ENCODE results near the gene PRCD. TPM values are rescaled to one million over a fixed set of nuclear protein-coding genes. Genes with fewer than 3 reads are reported as not detected.

The PRCD gene
- total RNA-seq, 8 experiments from 2014 or later: 0.97 to 9.9 (median 4.1) TPM

DNA sequence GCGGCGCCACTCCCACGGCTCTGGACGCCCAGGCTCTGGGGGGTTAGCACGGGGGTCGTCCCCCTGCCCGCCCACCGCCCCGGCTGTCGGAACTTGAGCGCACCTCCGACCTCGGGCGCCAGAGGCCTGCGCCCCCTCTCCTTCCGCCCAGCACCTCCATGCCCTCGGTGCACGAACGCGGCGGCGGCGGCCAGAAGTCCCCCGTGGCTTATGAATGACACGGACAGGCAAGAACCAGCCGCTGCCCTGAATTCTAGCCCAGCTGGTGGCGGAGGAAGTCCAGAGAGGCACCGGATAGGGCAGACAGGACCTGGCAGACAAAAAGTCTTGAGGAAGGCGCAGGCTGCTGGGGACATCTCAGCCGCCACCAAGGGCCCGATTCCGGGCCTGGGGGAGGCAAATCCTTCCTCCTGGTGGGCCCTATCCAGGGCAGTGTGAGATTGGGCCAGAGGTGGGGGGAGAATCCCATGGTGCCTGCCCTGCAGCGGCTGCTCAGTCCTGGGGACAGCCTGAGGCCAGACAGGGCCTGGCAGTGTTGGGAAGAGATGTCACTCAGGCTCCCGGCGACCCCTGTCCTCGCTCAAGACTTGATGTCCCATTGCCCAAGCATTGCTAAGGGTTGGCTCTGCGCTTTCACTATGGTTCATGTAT is 1.4 kb upstream of the PRCD start:
- peak in 3 of 8 experiments; percentile 1 to 3 (median 2) for ATAC-seq (replicated peaks in 6 of 8)
- in situ Hi-C loops (cut with MboI; ENCODE audit: low pct_unique_long_range_greater_than_20kb in 2 of 9, low sequenced_read_pairs in 9 of 9, unreplicated experiment in 9 of 9): loop anchor here in 2 of 9 experiments (25.0 kb wide), 1 partner anchor 174 kb away; the partner anchor contains the start of gene MXRA7 (in 2 of the 2)
- Histone ChIP-seq H3K27ac (no peak overlapping the region), H3K4me1 (replicated peaks in 1 of 2) (peaks cover 29 to 32% of the 10 kb centered on the region in 2 donors), H3K4me3 (peak overlapping the region; percentile 32 to 49 (median 33))
- 23 to 71% (median 50%) methylated on average over 4 to 6 of the region's 37 CpGs; no CpG with 5 or more reads in 7 of the 10 experiments for WGBS, 10 experiments

DNA sequence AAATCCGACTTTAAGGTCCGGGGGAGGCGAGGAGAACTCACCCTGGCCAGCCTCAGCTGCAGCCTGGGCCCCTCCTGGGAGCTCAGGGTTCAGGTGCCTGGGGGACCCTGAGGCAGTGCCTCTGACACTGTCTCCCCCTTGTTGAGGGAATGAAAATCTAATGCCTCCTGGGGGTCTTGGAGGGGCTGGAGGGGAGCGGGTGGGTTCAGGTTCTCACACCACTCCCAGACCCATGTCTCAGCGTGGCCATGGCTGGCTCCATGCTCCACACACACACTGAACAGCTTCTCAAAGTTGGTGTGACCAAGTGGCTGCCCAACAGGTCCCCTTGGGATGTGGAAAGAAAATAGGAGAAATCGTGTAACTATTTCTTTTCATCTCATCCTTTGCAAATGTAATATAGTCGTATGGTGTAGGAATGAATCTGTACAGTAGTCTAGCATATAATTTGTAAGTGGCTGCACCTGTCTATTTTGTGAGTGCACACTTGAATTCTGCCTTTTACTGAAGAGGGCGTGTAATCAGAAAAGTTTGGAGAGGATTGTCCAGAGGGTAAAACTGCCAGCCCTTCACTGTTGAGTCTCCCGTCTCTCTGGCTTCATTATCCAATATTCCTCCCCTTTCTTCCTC is 788 bp upstream of the PRCD start:
- 40 to 100% (median 83%) methylated on average over 2 to 4 of the region's 9 CpGs; no CpG with 5 or more reads in 3 of the 10 experiments for WGBS, 10 experiments

DNA sequence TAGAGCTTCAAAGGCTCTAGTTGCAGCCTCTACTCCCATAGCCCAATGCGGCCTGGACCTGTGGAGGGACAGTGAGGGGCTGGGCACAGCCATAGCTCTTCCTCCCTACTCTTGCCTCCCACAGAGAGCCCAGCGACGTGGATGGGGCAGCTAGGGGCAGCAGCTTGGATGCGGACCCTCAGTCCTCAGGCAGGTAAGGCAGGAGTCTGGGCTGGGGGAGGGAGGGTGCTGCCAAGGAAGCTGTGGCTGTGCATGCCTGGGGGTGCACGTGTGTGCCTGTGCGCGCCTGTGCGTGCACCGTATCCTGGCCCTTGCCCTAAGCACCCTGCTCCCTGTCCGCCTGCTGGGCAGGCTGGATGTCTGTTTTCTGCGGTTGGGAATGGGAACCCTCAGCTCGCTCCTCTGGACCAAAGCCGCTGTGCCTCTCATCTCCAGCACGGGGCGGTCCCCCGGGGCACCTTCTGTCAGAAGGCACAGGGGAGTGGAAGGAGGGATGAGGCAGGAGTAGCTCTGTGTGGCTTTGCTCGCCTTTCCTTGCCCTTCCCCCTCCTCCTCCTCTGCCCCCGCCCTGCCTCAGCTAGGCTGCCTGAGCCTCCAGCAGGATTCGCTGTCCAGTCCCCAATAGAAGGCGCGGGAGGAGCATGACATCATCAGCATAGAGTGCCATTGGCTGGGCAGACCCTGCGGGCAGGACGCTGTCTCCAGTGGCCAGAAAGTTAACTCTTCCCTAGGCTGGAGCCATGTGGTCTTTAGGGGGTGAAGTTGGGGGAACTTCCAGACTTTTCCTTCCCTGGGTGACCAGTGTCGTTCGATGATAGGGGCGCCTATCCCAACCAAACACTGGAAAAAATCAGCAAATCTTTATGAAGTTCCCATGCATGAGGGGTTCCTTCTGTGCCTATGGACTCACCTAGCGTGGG is 797 bp downstream of the PRCD start:
- 0 to 30% (median 0%) methylated on average over 1 to 10 of the region's 27 CpGs; no CpG with 5 or more reads in 4 of the 10 experiments for WGBS, 10 experiments
- in situ Hi-C loops (cut with MboI; ENCODE audit: low pct_unique_long_range_greater_than_20kb in 2 of 9, low sequenced_read_pairs in 9 of 9, unreplicated experiment in 9 of 9): loop anchor here in 2 of 9 experiments (25.0 kb wide), 1 partner anchor 172 kb away; the partner anchor contains the start of gene MXRA7 (in 2 of the 2)
- peak overlapping the region; percentile 11 to 23 (median 21) for H3K4me3 ChIP-seq
- ATAC-seq (replicated peaks in 6 of 8): peak; percentile 76 to 98 (median 82)
- H3K27ac ChIP-seq: peak overlapping the region; percentile 68 to 74
- peaks cover 47 to 52% of the 10 kb centered on the region in 2 donors for H3K4me1 ChIP-seq (replicated peaks in 1 of 2)

More for the DNA sequence above, 788 bp upstream of the PRCD start:
- Histone ChIP-seq H3K4me1 (replicated peaks in 1 of 2) (peaks cover 36 to 38% of the 10 kb centered on the region in 2 donors), H3K4me3 (peak overlapping the region in 1 of 5 donors; percentile 49), H3K27ac (no peak overlapping the region)
- in situ Hi-C loops (cut with MboI; ENCODE audit: low pct_unique_long_range_greater_than_20kb in 2 of 9, low sequenced_read_pairs in 9 of 9, unreplicated experiment in 9 of 9): loop anchor here in 2 of 9 experiments (25.0 kb wide), 1 partner anchor 173 kb away; the partner anchor contains the start of gene MXRA7 (in 2 of the 2)
- ATAC-seq (replicated peaks in 6 of 8): no peak

DNA sequence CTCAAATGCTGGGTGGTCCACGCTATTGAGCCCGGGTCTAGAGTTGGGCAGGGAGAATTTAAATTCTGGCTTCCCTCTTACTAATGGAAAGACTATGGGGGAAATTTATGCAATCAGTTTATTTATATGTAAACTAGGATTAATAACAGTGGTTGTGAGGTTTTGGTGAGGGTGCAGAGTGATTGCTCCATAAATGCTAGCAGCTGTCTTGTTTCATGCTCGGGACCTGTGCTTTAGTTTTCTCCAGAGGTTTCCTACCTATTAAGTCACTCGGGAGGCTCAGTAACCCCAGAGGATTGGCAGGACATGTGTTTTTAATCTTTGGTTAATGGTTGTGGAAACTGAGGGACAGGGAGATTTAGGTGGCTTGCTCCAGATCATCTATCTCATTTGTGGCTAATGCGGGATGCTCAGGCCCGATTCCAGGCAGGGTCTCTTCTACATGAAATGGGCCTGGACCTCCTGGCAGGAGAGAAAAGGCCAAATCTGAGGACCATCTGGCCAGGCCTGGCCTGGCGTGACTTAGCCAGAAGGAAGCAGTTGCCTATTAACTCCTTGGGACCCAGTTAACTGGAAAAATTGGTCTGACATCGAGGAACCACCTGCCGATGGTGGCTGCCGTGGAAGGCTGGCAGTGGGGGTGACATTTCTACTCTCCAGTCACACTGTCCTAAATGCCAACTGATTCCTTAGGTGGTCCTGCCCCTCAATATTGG is 2.1 kb downstream of the PRCD start:
- Histone ChIP-seq H3K27ac (no peak overlapping the region), H3K4me1 (replicated peaks in 1 of 2) (peaks cover 59 to 64% of the 10 kb centered on the region in 2 donors), H3K4me3 (no peak overlapping the region)
- in situ Hi-C loops (cut with MboI; ENCODE audit: low pct_unique_long_range_greater_than_20kb in 2 of 9, low sequenced_read_pairs in 9 of 9, unreplicated experiment in 9 of 9): loop anchor here in 2 of 9 experiments (25.0 kb wide), 1 partner anchor 170 kb away; the partner anchor contains the start of gene MXRA7 (in 2 of the 2)
- 50 to 100% (median 87%) methylated on average over 1 to 8 of the region's 10 CpGs for WGBS, 10 experiments
- ATAC-seq (replicated peaks in 6 of 8): no peak

DNA sequence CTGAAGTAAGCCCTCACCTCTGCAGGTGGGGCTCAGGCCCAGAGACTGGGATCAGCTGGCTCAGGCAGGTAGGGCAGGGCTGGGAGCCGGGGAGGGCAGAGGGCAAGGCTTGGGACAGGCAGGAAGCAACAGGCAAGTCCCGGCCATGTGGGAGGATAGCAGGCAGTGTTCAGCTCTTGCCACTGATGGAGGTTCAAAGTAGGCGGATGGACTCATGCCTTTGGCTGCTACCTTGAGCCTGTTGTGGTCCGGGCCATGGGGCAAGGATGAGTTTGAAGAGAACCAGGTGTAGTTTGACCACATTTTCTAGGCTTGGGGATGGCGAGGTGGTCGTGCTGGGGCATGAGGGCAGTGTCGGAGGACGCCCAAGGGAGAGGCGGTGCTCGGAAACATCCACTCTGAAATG is 2.7 kb downstream of the PRCD start:
- WGBS, 10 experiments: 0 to 100% (median 86%) methylated on average over 1 to 6 of the region's 10 CpGs; no CpG with 5 or more reads in 5 of the 10 experiments
- peaks cover 66 to 70% of the 10 kb centered on the region in 2 donors for H3K4me1 ChIP-seq (replicated peaks in 1 of 2)
- no peak overlapping the region for H3K4me3 ChIP-seq
- ATAC-seq (replicated peaks in 6 of 8): no peak
- no peak overlapping the region for H3K27ac ChIP-seq
- in situ Hi-C loops (cut with MboI; ENCODE audit: low pct_unique_long_range_greater_than_20kb in 2 of 9, low sequenced_read_pairs in 9 of 9, unreplicated experiment in 9 of 9): loop anchor here in 2 of 9 experiments (25.0 kb wide), 1 partner anchor 170 kb away; the partner anchor contains the start of gene MXRA7 (in 2 of the 2)

DNA sequence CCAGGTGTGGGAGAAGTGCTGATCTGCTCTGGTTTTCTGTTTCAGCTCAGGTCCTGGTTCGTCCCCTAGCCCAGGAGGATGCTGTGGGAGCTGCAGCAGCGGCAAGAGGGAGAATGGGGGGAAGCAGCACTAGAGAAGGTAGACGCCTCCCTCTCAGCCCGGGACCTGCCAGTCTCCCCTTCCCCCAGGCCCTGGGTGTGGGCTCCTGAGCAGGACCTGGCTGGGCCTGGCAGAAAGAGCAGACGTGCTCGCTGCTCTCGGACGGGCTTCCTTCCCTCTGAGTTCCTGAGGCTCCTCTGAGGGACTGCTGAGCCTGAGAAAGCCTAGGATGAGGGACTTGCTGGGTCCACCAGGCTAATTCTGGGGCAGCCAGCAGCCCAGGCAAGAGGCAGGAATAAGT is 3.1 kb downstream of the PRCD start:
- Histone ChIP-seq H3K4me3 (no peak overlapping the region), H3K27ac (peak overlapping the region; percentile 64 to 77), H3K4me1 (replicated peaks in 1 of 2) (peaks cover 66 to 72% of the 10 kb centered on the region in 2 donors)
- in situ Hi-C loops (cut with MboI; ENCODE audit: low pct_unique_long_range_greater_than_20kb in 2 of 9, low sequenced_read_pairs in 9 of 9, unreplicated experiment in 9 of 9): loop anchor here in 2 of 9 experiments (25.0 kb wide), 1 partner anchor 169 kb away; the partner anchor contains the start of gene MXRA7 (in 2 of the 2)
- ATAC-seq (replicated peaks in 6 of 8): no peak
- 78 to 90% (median 83%) methylated on average over 2 to 4 of the region's 8 CpGs; no CpG with 5 or more reads in 7 of the 10 experiments for WGBS, 10 experiments

DNA sequence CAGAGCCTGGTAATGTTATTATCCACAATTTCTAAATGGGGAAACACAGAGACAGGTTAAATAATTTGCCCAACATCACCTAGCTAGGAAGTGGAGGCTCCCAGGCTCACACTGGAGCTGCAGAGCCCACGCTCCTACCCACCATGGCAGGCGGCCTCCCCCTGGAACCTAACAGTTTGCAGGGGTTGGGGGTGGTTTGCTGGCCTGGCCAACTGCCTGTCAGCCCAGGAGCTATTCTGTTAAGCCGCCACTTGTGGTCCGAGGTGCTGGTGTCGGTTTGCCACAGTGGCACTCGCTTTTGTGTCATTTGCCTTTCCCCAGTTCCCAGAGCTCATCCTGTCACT is 3.6 kb downstream of the PRCD start:
- in situ Hi-C loops (cut with MboI; ENCODE audit: low pct_unique_long_range_greater_than_20kb in 2 of 9, low sequenced_read_pairs in 9 of 9, unreplicated experiment in 9 of 9): loop anchor here in 2 of 9 experiments (25.0 kb wide), 1 partner anchor 169 kb away; the partner anchor contains the start of gene MXRA7 (in 2 of the 2)
- peaks cover 61 to 67% of the 10 kb centered on the region in 2 donors for H3K4me1 ChIP-seq (replicated peaks in 1 of 2)
- peak overlapping the region; percentile 64 to 77 for H3K27ac ChIP-seq
- WGBS, 10 experiments: 20 to 88% (median 60%) methylated on average over 1 to 4 of the region's 6 CpGs; no CpG with 5 or more reads in 1 of the 10 experiments
- H3K4me3 ChIP-seq: no peak overlapping the region
- no peak for ATAC-seq (replicated peaks in 6 of 8)

DNA sequence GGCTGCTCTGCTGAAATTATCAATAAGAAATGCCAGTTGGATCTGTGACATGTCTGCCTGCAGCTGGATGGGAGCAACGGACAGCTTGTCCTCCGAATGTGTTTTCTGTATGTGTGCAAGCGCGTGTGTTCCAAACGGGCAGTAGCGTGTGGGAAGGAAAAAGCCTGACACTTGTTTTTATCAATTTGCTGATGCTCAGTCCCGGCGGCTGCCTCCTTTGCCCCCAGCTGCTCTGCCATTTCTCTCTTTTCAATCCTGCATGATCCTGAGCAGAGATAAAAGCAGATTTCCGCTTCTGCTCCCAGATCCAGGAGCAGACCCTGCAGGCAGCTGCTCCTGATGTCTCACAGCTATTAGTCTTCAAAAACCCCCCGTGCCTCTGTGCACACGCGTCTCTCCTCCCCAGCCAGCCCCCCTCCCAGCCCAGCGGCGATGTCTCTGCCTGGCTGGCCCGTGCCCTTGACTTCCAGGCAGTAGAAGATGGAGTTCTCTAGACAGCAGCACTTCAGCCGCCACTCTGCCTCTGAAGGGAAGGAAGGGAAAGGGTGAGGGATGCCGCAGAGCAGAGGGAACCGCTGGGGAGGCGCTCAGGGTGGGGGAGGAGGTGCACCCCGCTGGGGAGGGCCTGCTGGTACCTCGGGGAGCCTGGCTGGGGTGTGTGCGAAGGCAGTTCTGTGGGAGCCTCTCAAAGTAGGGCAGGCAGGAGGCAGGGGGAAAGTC is 4.1 kb downstream of the PRCD start:
- Histone ChIP-seq H3K4me3 (peak overlapping the region in 1 of 5 donors; percentile 4), H3K4me1 (replicated peaks in 1 of 2) (peaks cover 59 to 65% of the 10 kb centered on the region in 2 donors), H3K27ac (peak overlapping the region; percentile 64 to 77)
- in situ Hi-C loops (cut with MboI; ENCODE audit: low pct_unique_long_range_greater_than_20kb in 2 of 9, low sequenced_read_pairs in 9 of 9, unreplicated experiment in 9 of 9): loop anchor here in 2 of 9 experiments (25.0 kb wide), 1 partner anchor 168 kb away; the partner anchor contains the start of gene MXRA7 (in 2 of the 2)
- WGBS, 10 experiments: 0 to 69% (median 53%) methylated on average over 1 to 11 of the region's 22 CpGs; no CpG with 5 or more reads in 2 of the 10 experiments
- peak in 5 of 8 experiments; percentile 16 to 42 (median 27) for ATAC-seq (replicated peaks in 6 of 8)

DNA sequence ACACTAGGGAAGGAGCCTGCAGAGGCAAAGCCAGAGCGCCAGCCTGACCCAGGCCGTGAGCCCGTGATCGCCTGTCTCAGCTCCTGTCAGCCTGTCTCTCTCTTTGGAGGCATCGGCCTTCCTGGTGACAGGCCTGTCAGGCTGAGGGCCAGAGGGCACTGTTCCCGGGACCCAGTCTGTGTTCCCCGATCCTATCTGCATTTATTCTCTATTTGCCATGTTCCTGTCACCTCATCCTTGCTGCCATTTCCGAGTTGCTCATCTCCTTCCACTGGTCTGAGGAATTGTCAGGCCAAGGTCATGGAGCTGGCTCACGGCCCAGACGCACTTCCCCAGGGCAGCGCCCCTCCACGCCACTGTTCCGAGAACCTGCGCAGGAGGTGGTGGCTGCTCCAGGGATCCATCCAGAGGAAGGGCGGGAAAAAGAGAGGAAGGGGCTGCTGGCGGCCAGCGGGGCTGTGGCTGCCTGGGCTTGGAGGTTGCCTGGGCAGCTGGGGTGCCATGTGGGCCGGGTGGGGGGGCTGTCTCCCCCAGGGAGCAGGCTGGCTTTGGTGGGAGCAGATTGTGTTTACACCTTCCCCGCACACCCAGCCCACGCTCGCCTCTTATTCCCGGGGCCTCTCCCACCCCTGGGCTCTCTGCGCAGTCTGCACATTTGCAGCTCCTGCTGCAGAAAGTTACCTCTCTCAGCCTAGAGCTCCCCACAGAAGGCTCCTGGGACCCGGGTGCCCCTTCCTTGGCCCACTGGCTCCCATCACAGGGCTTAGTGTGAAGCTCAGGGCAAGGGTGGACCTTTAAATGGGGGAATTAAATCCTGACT is 4.9 kb downstream of the PRCD start:
- peak overlapping the region; percentile 64 to 77 for H3K27ac ChIP-seq
- peak in 3 of 8 experiments; percentile 1 to 10 (median 8) for ATAC-seq (replicated peaks in 6 of 8)
- in situ Hi-C loops (cut with MboI; ENCODE audit: low pct_unique_long_range_greater_than_20kb in 2 of 9, low sequenced_read_pairs in 9 of 9, unreplicated experiment in 9 of 9): loop anchor here in 2 of 9 experiments (25.0 kb wide), 1 partner anchor 168 kb away; the partner anchor contains the start of gene MXRA7 (in 2 of the 2)
- peaks cover 59 to 65% of the 10 kb centered on the region in 2 donors for H3K4me1 ChIP-seq (replicated peaks in 1 of 2)
- WGBS, 10 experiments: 0 to 100% (median 60%) methylated on average over 1 to 9 of the region's 24 CpGs; no CpG with 5 or more reads in 4 of the 10 experiments
- H3K4me3 ChIP-seq: peak overlapping the region in 1 of 5 donors; percentile 4

DNA sequence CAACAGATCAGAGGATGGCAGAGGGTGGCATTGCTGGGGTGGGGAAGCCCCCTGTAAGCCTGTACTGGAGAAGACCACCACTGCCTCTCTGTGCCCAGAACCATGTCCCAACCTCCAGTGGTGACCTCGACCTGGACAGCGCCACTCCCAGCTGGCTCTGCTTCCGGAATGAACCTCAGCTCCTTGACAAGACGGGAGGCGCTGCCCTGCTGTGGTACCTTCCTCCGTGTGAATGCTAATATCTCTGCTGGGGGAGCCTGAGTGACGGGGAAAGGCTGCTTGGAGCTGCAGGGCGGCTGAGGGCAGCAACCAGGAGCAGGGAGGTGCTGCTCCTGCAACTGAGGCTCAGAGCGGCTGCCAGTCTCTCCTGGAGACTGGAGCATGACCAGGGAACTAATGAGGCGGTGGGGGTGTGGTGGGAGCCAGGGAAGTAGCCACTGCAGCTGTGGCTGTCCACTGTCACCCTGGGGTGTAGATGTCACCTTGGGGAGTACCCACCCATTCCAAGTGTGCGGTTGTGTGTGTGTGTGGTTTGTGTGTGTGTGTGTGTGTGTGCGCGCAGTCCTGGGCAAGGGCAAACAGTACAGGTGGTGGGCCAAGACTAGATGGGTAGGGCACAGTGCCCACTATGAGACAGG is 6.2 kb downstream of the PRCD start:
- no peak overlapping the region for H3K4me3 ChIP-seq
- H3K4me1 ChIP-seq (replicated peaks in 1 of 2): peaks cover 51 to 57% of the 10 kb centered on the region in 2 donors
- in situ Hi-C loops (cut with MboI; ENCODE audit: low pct_unique_long_range_greater_than_20kb in 2 of 9, low sequenced_read_pairs in 9 of 9, unreplicated experiment in 9 of 9): loop anchor here in 2 of 9 experiments (25.0 kb wide), 1 partner anchor 166 kb away; the partner anchor contains the start of gene MXRA7 (in 2 of the 2)
- 56 to 58% methylated on average over 3 to 5 of the region's 13 CpGs; no CpG with 5 or more reads in 8 of the 10 experiments for whole genome bisulfite sequencing, 10 experiments
- H3K27ac ChIP-seq: peak overlapping the region in 1 of 2 donors; percentile 10
- peak in 1 of 8 experiments; percentile 36 for ATAC-seq (replicated peaks in 6 of 8)
